HG02642 (cell line): ENCODE results near the gene FRMD4A.
A peak's percentile ranks its signal among the peaks of the same experiment; 100 is the strongest.

Source experiments
- ATAC-seq: cut with Tn5 transposase; IDR thresholded peaks from one replicate; pipeline ENCODE4 v1.9.1; 2021; ENCODE audit warnings: mild to moderate bottlenecking; ENCODE audit not compliant: unreplicated experiment, poor library complexity

The FRMD4A gene

GRCh38 chr10:14196113-14196512 lies 134.6 kb downstream of the FRMD4A start:
- ATAC-seq = no peak

- ATAC-seq = no peak
Observed at GRCh38 chr10:14195433-14195832, 135.3 kb downstream of the FRMD4A start.

GRCh38 chr10:14192746-14193145 lies 138.0 kb downstream of the FRMD4A start:
- no peak for ATAC-seq

GRCh38 chr10:14191871-14192270 lies 138.9 kb downstream of the FRMD4A start:
- no peak for ATAC-seq

- no peak for ATAC-seq
Observed at GRCh38 chr10:14191407-14191806, 139.3 kb downstream of the FRMD4A start.

GRCh38 chr10:14190702-14191101 lies 140.0 kb downstream of the FRMD4A start:
- no peak for ATAC-seq

- no peak for ATAC-seq
Observed at GRCh38 chr10:14186245-14186644, 144.5 kb downstream of the FRMD4A start.

GRCh38 chr10:14185316-14186045 lies 145.2 kb downstream of the FRMD4A start:
- ATAC-seq = peak; percentile 80

- peak; percentile 69 for ATAC-seq
Observed at GRCh38 chr10:14184841-14185315, 145.8 kb downstream of the FRMD4A start.

- ATAC-seq = no peak
Observed at GRCh38 chr10:14182781-14183180, 147.9 kb downstream of the FRMD4A start.

- ATAC-seq = no peak
Observed at GRCh38 chr10:14181567-14181936, 149.2 kb downstream of the FRMD4A start.

- ATAC-seq = no peak
Observed at GRCh38 chr10:14180911-14181566, 149.7 kb downstream of the FRMD4A start.

- no peak for ATAC-seq
Observed at GRCh38 chr10:14179251-14179650, 151.5 kb downstream of the FRMD4A start.

- no peak for ATAC-seq
Observed at GRCh38 chr10:14173706-14174594, 156.8 kb downstream of the FRMD4A start.

GRCh38 chr10:14173391-14173705 lies 157.4 kb downstream of the FRMD4A start:
- ATAC-seq = no peak

GRCh38 chr10:14172336-14172950 lies 158.3 kb downstream of the FRMD4A start:
- ATAC-seq = no peak

GRCh38 chr10:14171336-14171735 lies 159.4 kb downstream of the FRMD4A start:
- ATAC-seq = no peak

GRCh38 chr10:14163377-14164086 lies 167.2 kb downstream of the FRMD4A start:
- no peak for ATAC-seq

- ATAC-seq = no peak
Observed at GRCh38 chr10:14162629-14163344, 167.9 kb downstream of the FRMD4A start.
